Liver (tissue), 3 donors: ENCODE data around the gene PAN2.
"Not testable (repeated sequence)": the region's sequence is repeated elsewhere in the genome, so short reads cannot be mapped to it uniquely, and the experiment has no call there.

ENCODE experiments used
- ATF3 ChIP-seq: IDR thresholded peaks from 2 replicates; pipeline ENCODE4 v1.6.1; 2016; ENCODE audit warnings: antibody characterized with exemption
- CTCF ChIP-seq: fragments of 150-350 bp; IDR thresholded peaks from 2 replicates; pipeline ENCODE4 v1.5.1; 2017; ENCODE audit warnings: improper control_type of control experiment, low read depth, low read length; ENCODE audit not compliant: missing input control
- EGR1 ChIP-seq, 2 donors: IDR thresholded peaks; 2 replicates each; pipeline ENCODE4 v1.6.1; 2016 to 2018; ENCODE audit warnings: antibody characterized with exemption in 2 of 2, low read depth in 2 of 2
- FOXA1 ChIP-seq: IDR thresholded peaks from 2 replicates; pipeline ENCODE4 v1.6.1; 2016; ENCODE audit warnings: antibody characterized with exemption
- HNF4A ChIP-seq, 2 donors: conservative IDR thresholded peaks; 2 replicates each; pipeline ENCODE4 v1.6.1; 2016; ENCODE audit warnings: antibody characterized with exemption in 2 of 2, mild to moderate bottlenecking in 2 of 2
- JUND ChIP-seq, 2 donors: IDR thresholded peaks; 2 replicates each; pipeline ENCODE4 v1.6.1; 2016; ENCODE audit warnings: antibody characterized with exemption in 2 of 2
- MAX ChIP-seq: IDR thresholded peaks from 2 replicates; pipeline ENCODE4 v1.6.1; 2016; ENCODE audit warnings: antibody characterized with exemption
- RAD21 ChIP-seq, 2 donors: IDR thresholded peaks; 2 replicates each; pipeline ENCODE4 v1.6.1; 2016; ENCODE audit warnings: antibody characterized with exemption in 2 of 2, mild to moderate bottlenecking in 2 of 2
- REST ChIP-seq: IDR thresholded peaks from 2 replicates; pipeline ENCODE4 v1.6.1; 2016; ENCODE audit warnings: antibody characterized with exemption, mild to moderate bottlenecking
- SP1 ChIP-seq: IDR thresholded peaks from 2 replicates; pipeline ENCODE4 v1.6.1; 2018; ENCODE audit warnings: antibody characterized with exemption, mild to moderate bottlenecking
- TAF1 ChIP-seq: conservative IDR thresholded peaks from 2 replicates; pipeline ENCODE4 v1.6.1; 2016; ENCODE audit warnings: antibody characterized with exemption, mild to moderate bottlenecking
- YY1 ChIP-seq: IDR thresholded peaks from 2 replicates; pipeline ENCODE4 v1.6.1; 2016; ENCODE audit warnings: antibody characterized with exemption, mild to moderate bottlenecking
- donor health status: healthy.
- donor health status: healthy.

- not testable (repeated sequence) for TF ChIP-seq MAX; CTCF; ATF3; EGR1 (IDR thresholded peaks at IDR 0.05; ENCODE audit: low read depth in 2 of 2); FOXA1; RAD21 (IDR thresholded peaks at IDR 0.05); JUND (IDR thresholded peaks at IDR 0.05); YY1; SP1; TAF1; REST; HNF4A (conservative IDR thresholded peaks at IDR 0.05)
Measured at GRCh38 chr12:56347255-56347654, 13.5 kb upstream of the PAN2 start.
